Right lobe of liver (tissue), 6 donors: Measurements from ENCODE around the gene BZW1. TPM values are rescaled to one million over a fixed set of nuclear protein-coding genes. Genes with fewer than 3 reads are reported as not detected.

Experiments
- ATAC-seq, 4 donors: fragments of 200-7000 bp; cut with Tn5 transposase; one replicate each; pipeline ENCODE4 v1.9.1; 2020; ENCODE audit warnings: mild to moderate bottlenecking in 4 of 4, moderate library complexity in 4 of 4
- DNase-seq, 3 donors: peaks; one replicate each; pipeline ENCODE4 v3.0.0-alpha.2; 2020
- H3K27ac ChIP-seq, 3 donors: fragments of 200-600 bp; one replicate each; pipeline ENCODE4 v1.8.0; 2022
- H3K27me3 ChIP-seq, 2 donors: fragments of 200-600 bp; one replicate each; pipeline ENCODE4 v1.8.0; 2022
- H3K36me3 ChIP-seq, 4 donors: fragments of 200-600 bp; sonication (generic) in 1 of 4; one replicate each; pipeline versions ENCODE4 v1.5.1 to v1.8.0; 2017 to 2022; ENCODE audit warnings: control low read depth in 1 of 4
- H3K4me1 ChIP-seq, 4 donors: fragments of 200-600 bp; sonication (generic) in 1 of 4; one replicate each; pipeline versions ENCODE4 v1.5.1 to v1.8.0; 2017 to 2022; ENCODE audit warnings: control low read depth in 1 of 4
- H3K4me3 ChIP-seq, 3 donors: fragments of 200-600 bp; one replicate each; pipeline ENCODE4 v1.8.0; 2022
- H3K9me3 ChIP-seq, 4 donors: fragments of 200-600 bp; sonication (generic) in 1 of 4; one replicate each; pipeline versions ENCODE4 v1.5.1 to v1.8.0; 2017 to 2022; ENCODE audit warnings: control low read depth in 1 of 4
- CTCF ChIP-seq, 4 donors: fragments of 200-600 bp in 3 of 4; fragments of 450-650 bp in 1 of 4; IDR thresholded peaks; one replicate each; pipeline versions ENCODE4 v1.5.1 to v1.8.0; 2016 to 2022; ENCODE audit warnings: antibody characterized with exemption in 4 of 4, mild to moderate bottlenecking in 2 of 4
- POLR2A ChIP-seq: fragments of 450-650 bp; IDR thresholded peaks from one replicate; pipeline ENCODE4 v1.6.1; 2017; ENCODE audit warnings: antibody characterized with exemption, mild to moderate bottlenecking
- WGBS: methylation state at CpG from one replicate; pipeline ENCODE4 v1.1.6; 2018; ENCODE audit warnings: low coverage, low lambda C conversion rate; ENCODE audit not compliant: insufficient coverage; ENCODE audit errors: missing lambda C conversion rate; 5-methylcytosine and 5-hydroxymethylcytosine counted together
- intact Hi-C, 2 donors: fragments of 100-400 bp; cut with DNase I; formaldehyde crosslinking; loops; one replicate each; pipeline versions ENCODE4 v1.11.2 to v1.14.1; 2022
- total RNA-seq, 6 experiments: library from RNA; depleted of rRNA in 2 of 6; stranded (reverse); fragments of >200 nt in 2 of 6; fragmentation: NEBNext Ultra II Directional in 3 of 6; extraction: Animal tissue kit (Norgen Biotek cat#: 25700) in 3 of 6; gene quantifications; one replicate each; pipeline versions ENCODE4 v1.1.0 to v1.2.4, GENCODE V29; 2016 to 2023
- donor health status: DM: no; HTN: yes; CAD: no.
- donor health status: DM: no; HTN: no; CAD: no.
- donor health status: DM: no; HTN: no; CAD: no.
- donor health status: DM: no; HTN: yes; CAD: no.
- donor health status: DM: no; HTN: yes; CAD: no.

The BZW1 gene
- total RNA-seq, 6 experiments from 2014 or later, result 176 to 239 (median 210) TPM

GRCh38 chr2:200787351-200788120 is 24.2 kb upstream of the BZW1 start:
- WGBS, result 84% methylated on average over 7 of the region's 16 CpGs
- intact Hi-C loops, result no loop called here
- no peak overlapping the region for H3K27ac ChIP-seq
- ATAC-seq (no peak), DNase-seq (no peak)
- H3K4me1 ChIP-seq, result peaks cover 0 to 22% (median 4%) of the 10 kb centered on the region in 4 donors
- TF ChIP-seq CTCF (IDR thresholded peaks at IDR 0.05), result no peak
- no peak for TF ChIP-seq POLR2A
- no peaks in the 10 kb centered on the region for H3K9me3 ChIP-seq
- no peak overlapping the region for H3K4me3 ChIP-seq
- H3K36me3 ChIP-seq, result no peaks in the 10 kb centered on the region
- H3K27me3 ChIP-seq, result no peaks in the 10 kb centered on the region

DNA sequence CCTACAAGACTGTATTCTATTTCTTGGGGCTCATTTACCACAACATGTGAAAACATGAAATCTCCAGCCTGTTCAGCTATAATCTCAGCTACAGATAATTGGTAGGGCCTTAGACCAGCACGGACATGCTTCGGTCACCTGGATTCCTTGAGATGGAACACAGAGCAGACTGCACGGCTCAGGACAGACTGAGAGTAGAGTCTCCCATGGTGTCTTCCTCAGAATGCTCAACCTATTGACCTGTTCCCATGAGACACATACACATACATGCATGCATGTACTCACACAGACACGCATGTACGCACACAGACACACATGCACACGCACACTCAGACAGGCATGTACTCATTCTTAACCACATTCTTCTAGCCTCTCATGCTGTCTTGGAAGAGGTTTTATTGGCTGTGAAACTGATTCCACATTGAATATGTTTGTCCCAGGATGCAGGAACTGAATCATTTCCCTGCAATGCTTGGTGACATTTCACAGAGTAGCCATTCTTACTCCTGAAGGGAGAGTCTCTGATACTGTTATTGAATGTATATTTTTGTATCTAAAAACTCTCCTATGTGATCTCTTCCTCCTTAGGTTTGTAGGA is 23.5 kb upstream of the BZW1 start:
- 92% methylated on average over 5 of the region's 6 CpGs for WGBS
- Histone ChIP-seq H3K27ac (peak overlapping the region in 1 of 3 donors; percentile 39), H3K4me3 (no peak overlapping the region), H3K9me3 (no peaks in the 10 kb centered on the region), H3K36me3 (no peaks in the 10 kb centered on the region), H3K27me3 (no peaks in the 10 kb centered on the region), H3K4me1 (peaks cover 0 to 24% (median 4%) of the 10 kb centered on the region in 4 donors)
- TF ChIP-seq CTCF (IDR thresholded peaks at IDR 0.05), result no peak
- no peak for TF ChIP-seq POLR2A
- peak in 3 of 4 donors; percentile 9 to 62 (median 42) for ATAC-seq
- intact Hi-C loops, result no loop called here
- no peak for DNase-seq

DNA sequence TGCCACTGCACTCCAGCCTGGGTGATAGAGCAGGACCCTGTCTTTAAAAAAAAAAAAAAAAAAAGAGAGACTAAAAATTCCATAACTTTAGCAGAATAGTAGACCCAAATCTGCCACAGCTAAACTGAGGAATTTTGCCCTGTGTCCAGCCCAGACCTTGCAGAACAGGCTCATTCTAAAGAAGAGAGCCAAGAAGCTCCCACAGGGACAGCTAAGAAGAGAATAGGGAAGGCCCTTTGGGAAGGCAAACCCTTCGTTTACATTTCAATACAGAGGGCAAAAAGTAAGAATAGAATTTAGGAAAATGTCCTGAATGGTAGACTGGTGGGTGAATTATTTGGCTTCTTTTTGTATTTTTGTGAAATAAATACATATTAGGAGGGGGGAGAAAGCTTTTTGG is 21.5 kb upstream of the BZW1 start:
- Histone ChIP-seq H3K27ac (no peak overlapping the region), H3K9me3 (no peaks in the 10 kb centered on the region), H3K4me3 (no peak overlapping the region), H3K4me1 (peaks cover 0 to 36% (median 8%) of the 10 kb centered on the region in 4 donors), H3K36me3 (no peaks in the 10 kb centered on the region), H3K27me3 (no peaks in the 10 kb centered on the region)
- DNase-seq (no peak), ATAC-seq (no peak)
- intact Hi-C loops, result no loop called here
- WGBS, result 56% methylated on average over 1 of the region's 1 CpG
- TF ChIP-seq POLR2A (no peak), CTCF (IDR thresholded peaks at IDR 0.05) (no peak)

DNA sequence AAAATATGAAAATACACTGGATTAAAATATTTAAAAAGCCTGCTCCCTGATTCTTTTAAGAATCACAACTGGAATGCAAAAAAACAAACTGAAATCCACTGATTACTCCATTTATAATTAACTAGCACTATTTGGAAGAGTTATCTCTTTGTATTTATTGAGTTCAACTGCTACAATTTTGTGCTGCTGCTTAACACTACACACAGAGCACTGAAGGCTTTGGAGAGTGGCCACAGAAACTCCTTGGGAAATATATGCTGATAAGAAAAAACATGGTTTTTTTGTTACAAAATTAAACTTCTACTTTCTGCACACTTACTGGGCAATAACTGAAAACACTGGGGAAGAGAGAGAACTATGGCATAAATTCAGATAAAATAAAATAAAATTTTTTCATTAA is 19.8 kb upstream of the BZW1 start:
- ATAC-seq, result peak; percentile 57 to 68 (median 61)
- intact Hi-C loops, result no loop called here

More for the DNA sequence above, 19.8 kb upstream of the BZW1 start:
- peaks cover 0 to 45% (median 15%) of the 10 kb centered on the region in 4 donors for H3K4me1 ChIP-seq
- TF ChIP-seq POLR2A, result no peak
- no peak for TF ChIP-seq CTCF (IDR thresholded peaks at IDR 0.05)
- DNase-seq, result no peak
- H3K27ac ChIP-seq, result peak overlapping the region in 2 of 3 donors; percentile 17 to 22
- H3K4me3 ChIP-seq, result no peak overlapping the region
- no peaks in the 10 kb centered on the region for H3K27me3 ChIP-seq
- no peaks in the 10 kb centered on the region for H3K9me3 ChIP-seq
- no peaks in the 10 kb centered on the region for H3K36me3 ChIP-seq
